PC-9 (cell line): ENCODE data around the gene FLVCR1.
"Not testable (repeated sequence)": the region's sequence is repeated elsewhere in the genome, so short reads cannot be mapped to it uniquely, and the experiment has no call there.

Source experiments
- EZH2 ChIP-seq: fragments of 200-600 bp; sonication (generic); IDR thresholded peaks from 2 replicates; pipeline ENCODE4 v1.8.0; 2017; ENCODE audit warnings: antibody characterized with exemption, low read depth
- TF ChIP-seq, protein P1 (sequence below): fragments of 200-600 bp; sonication (generic); conservative IDR thresholded peaks from 2 replicates; pipeline ENCODE4 v1.6.1; 2017; ENCODE audit warnings: mixed run types, antibody characterized with exemption, mild to moderate bottlenecking, moderate library complexity

DNA sequence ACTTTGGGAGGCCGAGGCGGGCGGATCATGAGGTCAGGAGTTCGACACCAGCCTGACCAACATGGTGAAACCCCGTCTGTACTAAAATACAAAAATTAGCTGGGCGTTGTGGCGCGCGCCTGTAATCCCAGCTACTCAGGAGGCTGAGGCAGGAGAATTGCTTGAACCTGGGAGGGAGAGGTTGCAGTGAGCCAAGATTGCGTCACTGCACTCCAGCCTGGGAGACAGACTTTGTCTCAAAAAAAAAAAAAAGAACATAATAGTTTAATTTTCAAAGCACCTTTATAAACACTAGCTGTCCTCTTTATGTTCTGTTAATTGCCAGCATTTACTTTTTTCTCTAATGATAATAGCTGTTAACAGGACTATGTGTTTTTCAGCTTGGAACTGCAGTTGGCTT, 5.3 kb downstream of the FLVCR1 start:
- TF ChIP-seq, protein P1, sequence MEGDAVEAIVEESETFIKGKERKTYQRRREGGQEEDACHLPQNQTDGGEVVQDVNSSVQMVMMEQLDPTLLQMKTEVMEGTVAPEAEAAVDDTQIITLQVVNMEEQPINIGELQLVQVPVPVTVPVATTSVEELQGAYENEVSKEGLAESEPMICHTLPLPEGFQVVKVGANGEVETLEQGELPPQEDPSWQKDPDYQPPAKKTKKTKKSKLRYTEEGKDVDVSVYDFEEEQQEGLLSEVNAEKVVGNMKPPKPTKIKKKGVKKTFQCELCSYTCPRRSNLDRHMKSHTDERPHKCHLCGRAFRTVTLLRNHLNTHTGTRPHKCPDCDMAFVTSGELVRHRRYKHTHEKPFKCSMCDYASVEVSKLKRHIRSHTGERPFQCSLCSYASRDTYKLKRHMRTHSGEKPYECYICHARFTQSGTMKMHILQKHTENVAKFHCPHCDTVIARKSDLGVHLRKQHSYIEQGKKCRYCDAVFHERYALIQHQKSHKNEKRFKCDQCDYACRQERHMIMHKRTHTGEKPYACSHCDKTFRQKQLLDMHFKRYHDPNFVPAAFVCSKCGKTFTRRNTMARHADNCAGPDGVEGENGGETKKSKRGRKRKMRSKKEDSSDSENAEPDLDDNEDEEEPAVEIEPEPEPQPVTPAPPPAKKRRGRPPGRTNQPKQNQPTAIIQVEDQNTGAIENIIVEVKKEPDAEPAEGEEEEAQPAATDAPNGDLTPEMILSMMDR: not testable (repeated sequence)
- TF ChIP-seq EZH2: not testable (repeated sequence)
